Choroid plexus epithelial cell (primary cell): ENCODE results near the gene IL7R.

Source experiments
- DNase-seq: peaks from one replicate; pipeline ENCODE4 v3.0.0-alpha.2; 2010; ENCODE audit warnings: low read depth
- H3K4me3 ChIP-seq: 2 replicates; pipeline ENCODE4 v1.5.1; 2011; ENCODE audit warnings: low read depth, mild to moderate bottlenecking, control low read depth, low read length, moderate library complexity
- TF ChIP-seq, protein P1 (sequence below): conservative IDR thresholded peaks from 2 replicates; pipeline ENCODE4 v1.5.1; 2011; ENCODE audit warnings: low read depth, mild to moderate bottlenecking, control low read depth, inconsistent platforms, low read length, moderate library complexity

Gene IL7R

GRCh38 chr5:35922468-35922867, 65.8 kb downstream of the IL7R start:
- TF ChIP-seq, protein P1, sequence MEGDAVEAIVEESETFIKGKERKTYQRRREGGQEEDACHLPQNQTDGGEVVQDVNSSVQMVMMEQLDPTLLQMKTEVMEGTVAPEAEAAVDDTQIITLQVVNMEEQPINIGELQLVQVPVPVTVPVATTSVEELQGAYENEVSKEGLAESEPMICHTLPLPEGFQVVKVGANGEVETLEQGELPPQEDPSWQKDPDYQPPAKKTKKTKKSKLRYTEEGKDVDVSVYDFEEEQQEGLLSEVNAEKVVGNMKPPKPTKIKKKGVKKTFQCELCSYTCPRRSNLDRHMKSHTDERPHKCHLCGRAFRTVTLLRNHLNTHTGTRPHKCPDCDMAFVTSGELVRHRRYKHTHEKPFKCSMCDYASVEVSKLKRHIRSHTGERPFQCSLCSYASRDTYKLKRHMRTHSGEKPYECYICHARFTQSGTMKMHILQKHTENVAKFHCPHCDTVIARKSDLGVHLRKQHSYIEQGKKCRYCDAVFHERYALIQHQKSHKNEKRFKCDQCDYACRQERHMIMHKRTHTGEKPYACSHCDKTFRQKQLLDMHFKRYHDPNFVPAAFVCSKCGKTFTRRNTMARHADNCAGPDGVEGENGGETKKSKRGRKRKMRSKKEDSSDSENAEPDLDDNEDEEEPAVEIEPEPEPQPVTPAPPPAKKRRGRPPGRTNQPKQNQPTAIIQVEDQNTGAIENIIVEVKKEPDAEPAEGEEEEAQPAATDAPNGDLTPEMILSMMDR = no peak
- DNase-seq = no peak

GRCh38 chr5:35924122-35924949, 67.6 kb downstream of the IL7R start:
- TF ChIP-seq, protein P1 = no peak
- H3K4me3 ChIP-seq = peak overlapping the region; percentile 11
- peak; percentile 78 for DNase-seq

More at GRCh38 chr5:35922468-35922867, 65.8 kb downstream of the IL7R start:
- no peak overlapping the region for H3K4me3 ChIP-seq

- H3K4me3 ChIP-seq = peak overlapping the region; percentile 11
- TF ChIP-seq, protein P1 = peak; percentile 80
- peak; percentile 81 for DNase-seq
Measured at GRCh38 chr5:35924950-35925722, 68.4 kb downstream of the IL7R start.

- peak; percentile 68 for DNase-seq
- TF ChIP-seq, protein P1 = peak; percentile 87
- no peak overlapping the region for H3K4me3 ChIP-seq
Measured at GRCh38 chr5:35926389-35927051, 69.8 kb downstream of the IL7R start.
